BE2C (cell line): ENCODE data around the gene CDC42EP1.
"Not testable (repeated sequence)": the region's sequence is repeated elsewhere in the genome, so short reads cannot be mapped to it uniquely, and the experiment has no call there.

ENCODE experiments used
- DNase-seq: peaks from one replicate; pipeline ENCODE4 v3.0.0-alpha.2; 2020
- H3K27me3 ChIP-seq: fragments of 250-450 bp; sonication (Bioruptor Pico); 2 replicates; pipeline ENCODE4 v1.5.1; 2020; ENCODE audit warnings: mild to moderate bottlenecking
- H3K36me3 ChIP-seq: fragments of 250-450 bp; sonication (Bioruptor Pico); 2 replicates; pipeline ENCODE4 v1.5.1; 2020; ENCODE audit warnings: mild to moderate bottlenecking
- H3K4me1 ChIP-seq: fragments of 250-450 bp; sonication (Bioruptor Pico); 2 replicates; pipeline ENCODE4 v1.5.1; 2020
- H3K4me3 ChIP-seq: 2 replicates; pipeline ENCODE4 v1.5.1; 2011; ENCODE audit warnings: low read depth, low read length
- H3K9me3 ChIP-seq: fragments of 250-450 bp; sonication (Bioruptor Pico); 2 replicates; pipeline ENCODE4 v1.5.1; 2020
- TF ChIP-seq, protein P1 (sequence below): IDR thresholded peaks from 2 replicates; pipeline ENCODE4 v1.5.1; 2012; ENCODE audit warnings: mild to moderate bottlenecking, low read depth, low read length

Gene CDC42EP1

DNA sequence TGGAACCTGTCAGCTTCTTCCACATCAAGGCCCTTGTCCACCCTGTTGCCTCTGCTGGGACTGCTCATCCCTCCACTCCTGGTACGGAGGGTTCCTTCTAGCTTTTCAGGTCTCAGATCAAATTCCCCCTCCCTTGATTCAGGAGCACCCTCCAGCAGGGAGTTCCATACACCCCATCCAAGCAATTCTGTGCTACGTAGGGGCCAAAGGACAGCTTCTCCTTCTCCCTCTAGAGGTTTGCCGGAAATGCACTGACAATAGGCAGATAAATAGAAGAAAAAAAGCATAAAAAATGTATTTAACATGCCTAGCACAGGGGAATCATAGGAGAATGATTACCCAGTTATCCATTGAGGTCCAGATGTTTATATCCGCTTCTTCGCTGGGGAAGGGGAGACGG is 37.8 kb upstream of the CDC42EP1 start:
- Histone ChIP-seq H3K4me3 (no peak overlapping the region), H3K36me3 (no peaks in the 10 kb centered on the region), H3K9me3 (no peaks in the 10 kb centered on the region), H3K4me1 (no peaks in the 10 kb centered on the region), H3K27me3 (peaks cover 7% of the 10 kb centered on the region)
- no peak for DNase-seq
- TF ChIP-seq, protein P1, sequence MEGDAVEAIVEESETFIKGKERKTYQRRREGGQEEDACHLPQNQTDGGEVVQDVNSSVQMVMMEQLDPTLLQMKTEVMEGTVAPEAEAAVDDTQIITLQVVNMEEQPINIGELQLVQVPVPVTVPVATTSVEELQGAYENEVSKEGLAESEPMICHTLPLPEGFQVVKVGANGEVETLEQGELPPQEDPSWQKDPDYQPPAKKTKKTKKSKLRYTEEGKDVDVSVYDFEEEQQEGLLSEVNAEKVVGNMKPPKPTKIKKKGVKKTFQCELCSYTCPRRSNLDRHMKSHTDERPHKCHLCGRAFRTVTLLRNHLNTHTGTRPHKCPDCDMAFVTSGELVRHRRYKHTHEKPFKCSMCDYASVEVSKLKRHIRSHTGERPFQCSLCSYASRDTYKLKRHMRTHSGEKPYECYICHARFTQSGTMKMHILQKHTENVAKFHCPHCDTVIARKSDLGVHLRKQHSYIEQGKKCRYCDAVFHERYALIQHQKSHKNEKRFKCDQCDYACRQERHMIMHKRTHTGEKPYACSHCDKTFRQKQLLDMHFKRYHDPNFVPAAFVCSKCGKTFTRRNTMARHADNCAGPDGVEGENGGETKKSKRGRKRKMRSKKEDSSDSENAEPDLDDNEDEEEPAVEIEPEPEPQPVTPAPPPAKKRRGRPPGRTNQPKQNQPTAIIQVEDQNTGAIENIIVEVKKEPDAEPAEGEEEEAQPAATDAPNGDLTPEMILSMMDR, result no peak

DNA sequence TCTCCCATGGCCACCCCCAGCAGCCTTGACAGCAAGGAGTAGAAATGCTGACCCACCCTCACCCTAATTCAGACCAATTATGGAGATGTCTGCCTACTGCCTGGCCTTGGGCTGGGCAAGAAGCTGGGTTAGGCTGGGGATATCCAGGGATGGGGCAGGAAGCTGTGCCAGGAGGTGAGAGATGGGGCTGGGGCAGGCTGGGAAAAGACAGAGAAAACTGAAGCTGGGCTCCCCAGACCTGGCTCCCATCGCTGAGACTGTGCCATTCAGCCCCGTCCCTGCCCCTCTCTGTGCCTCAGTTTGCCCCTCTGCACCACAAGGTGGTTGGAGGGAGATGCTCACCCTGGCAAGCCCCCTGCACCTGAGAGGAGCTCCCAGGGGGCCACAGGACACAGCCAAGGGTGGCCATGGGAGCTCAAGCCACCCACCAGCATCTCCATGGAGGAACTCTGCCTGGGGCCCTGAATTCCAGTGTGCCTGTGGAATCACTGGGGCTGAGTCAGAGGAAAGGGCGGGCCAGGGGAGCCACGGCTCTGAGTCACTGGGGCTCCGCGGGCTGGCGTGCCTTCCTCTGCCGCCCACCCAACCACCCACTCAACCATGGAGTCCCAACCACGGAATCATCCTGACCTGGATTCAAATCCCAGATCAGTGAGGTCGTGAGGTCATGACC is 35.1 kb upstream of the CDC42EP1 start:
- no peak for DNase-seq
- Histone ChIP-seq H3K9me3 (no peaks in the 10 kb centered on the region), H3K4me1 (0 out of 2 replicates have a peak, but pooled peaks cover 4% of the 10 kb centered on the region), H3K27me3 (no peaks in the 10 kb centered on the region), H3K36me3 (no peaks in the 10 kb centered on the region), H3K4me3 (no peak overlapping the region)
- TF ChIP-seq, protein P1, result no peak

DNA sequence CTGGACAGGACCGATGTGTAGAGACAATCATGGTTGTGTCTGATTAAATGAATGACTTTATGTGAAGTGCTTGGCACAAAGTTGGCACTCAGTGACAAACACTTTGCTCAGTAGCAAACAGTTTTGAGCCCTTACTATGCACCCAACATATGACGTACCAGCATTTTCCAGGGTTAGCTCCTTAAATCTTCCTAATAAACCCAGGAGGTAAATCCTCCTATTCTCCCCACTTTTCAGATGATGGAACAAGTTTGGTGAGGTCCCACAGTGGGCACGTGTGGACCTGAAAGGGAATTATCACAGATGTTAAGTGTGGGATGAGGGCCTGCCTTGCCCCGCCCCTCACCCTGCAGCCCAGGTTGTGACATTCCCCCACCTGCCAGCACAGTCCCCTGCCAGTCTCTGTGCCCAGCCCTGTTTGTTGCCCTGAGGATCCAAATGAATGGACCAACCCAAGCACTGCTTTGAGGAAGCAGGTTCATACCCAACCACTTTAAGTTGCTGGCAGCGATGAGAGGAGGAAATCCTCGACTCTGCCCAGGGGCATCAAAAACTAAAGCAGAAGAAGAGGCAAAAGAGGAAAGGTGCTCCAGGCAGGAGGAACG is 34.4 kb upstream of the CDC42EP1 start:
- H3K27me3 ChIP-seq, result no peaks in the 10 kb centered on the region
- H3K36me3 ChIP-seq, result no peaks in the 10 kb centered on the region
- TF ChIP-seq, protein P1, result no peak
- no peak overlapping the region for H3K4me3 ChIP-seq
- H3K4me1 ChIP-seq, result 0 out of 2 replicates have a peak, but pooled peaks cover 4% of the 10 kb centered on the region
- H3K9me3 ChIP-seq, result no peaks in the 10 kb centered on the region
- no peak for DNase-seq

DNA sequence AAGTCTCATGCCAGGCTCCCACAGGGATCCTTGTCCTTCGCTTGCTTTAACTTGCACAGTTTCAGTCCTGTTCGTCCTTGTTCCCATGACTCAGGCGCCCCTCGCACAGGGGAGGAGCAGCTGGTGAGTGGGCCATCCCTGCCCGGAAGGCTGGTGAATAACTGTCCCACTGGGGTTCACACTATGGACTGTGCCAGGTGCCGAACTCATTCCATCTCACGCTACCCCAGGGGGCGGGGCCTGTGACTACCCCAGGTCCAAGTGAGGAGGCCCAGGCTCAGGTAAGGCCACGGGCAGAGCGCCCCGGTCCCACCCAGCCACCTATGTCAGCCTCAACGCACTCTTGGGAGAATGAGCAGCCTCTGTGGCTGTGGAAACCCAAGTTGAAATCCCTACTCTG is 33.9 kb upstream of the CDC42EP1 start:
- no peaks in the 10 kb centered on the region for H3K27me3 ChIP-seq

DNA sequence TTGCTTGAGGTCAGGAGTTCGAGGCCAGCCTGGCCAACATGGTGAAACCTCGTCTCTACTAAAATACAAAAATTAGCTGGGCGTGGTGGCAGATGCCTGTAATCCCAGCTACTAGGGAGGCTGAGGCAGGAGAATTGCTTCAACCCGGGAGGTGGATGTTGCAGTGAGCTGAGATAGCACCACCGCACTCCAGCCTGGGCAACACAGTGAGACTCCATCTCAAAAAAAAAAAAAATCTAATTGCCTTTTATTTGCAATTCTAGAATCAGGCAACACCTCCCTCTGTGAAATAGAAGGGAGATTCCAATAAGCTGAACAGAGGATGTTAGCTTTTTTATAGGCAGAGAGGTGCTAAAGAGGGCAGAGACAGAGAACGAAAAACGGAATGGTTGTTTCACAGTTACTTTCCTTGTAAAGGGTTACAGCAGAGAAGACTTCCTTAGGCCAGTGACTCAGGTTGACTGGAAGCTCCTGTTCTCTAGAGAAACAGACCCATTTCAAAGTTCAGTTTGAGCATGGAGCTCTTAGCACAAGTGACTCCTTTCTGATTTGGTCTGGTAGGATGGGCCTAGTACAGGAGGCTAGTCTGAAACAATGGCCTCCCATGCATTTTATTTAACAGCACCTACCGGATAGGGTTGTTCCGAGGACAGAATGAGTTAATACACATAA is 33.1 kb upstream of the CDC42EP1 start:
- DNase-seq, H3K4me1 ChIP-seq, H3K36me3 ChIP-seq, H3K9me3 ChIP-seq, H3K4me3 ChIP-seq, H3K27me3 ChIP-seq: not testable (repeated sequence)

More for the DNA sequence above, 33.9 kb upstream of the CDC42EP1 start:
- Histone ChIP-seq H3K9me3 (no peaks in the 10 kb centered on the region), H3K4me3 (no peak overlapping the region), H3K4me1 (0 out of 2 replicates have a peak, but pooled peaks cover 4% of the 10 kb centered on the region), H3K36me3 (no peaks in the 10 kb centered on the region)
- TF ChIP-seq, protein P1, result no peak
- DNase-seq, result no peak

DNA sequence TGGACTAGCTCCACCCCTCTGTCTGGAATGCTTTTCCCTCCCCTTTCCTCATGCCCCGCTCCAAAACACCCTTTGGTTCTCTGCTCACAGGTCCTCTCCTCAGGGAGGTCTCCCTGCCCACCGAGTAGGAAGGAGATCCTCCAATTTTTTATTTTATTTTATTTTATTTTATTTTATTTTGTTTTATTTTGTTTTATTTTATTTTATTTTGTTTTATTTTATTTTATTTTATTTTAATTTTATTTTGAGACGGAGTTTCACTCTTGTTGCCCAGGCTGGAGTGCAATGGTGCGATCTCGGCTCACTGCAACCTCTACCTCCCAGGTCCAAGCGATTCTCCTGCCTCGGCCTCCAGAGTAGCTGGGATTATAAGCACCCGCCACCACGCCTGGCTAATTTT is 32.3 kb upstream of the CDC42EP1 start:
- H3K4me3 ChIP-seq, DNase-seq, H3K9me3 ChIP-seq, H3K27me3 ChIP-seq, H3K4me1 ChIP-seq, H3K36me3 ChIP-seq: not testable (repeated sequence)
